Right cardiac atrium (tissue), 5 donors: ENCODE measurements around the gene LRTM2. TPM values are rescaled to one million over a fixed set of nuclear protein-coding genes. Genes with fewer than 3 reads are reported as not detected.

Experiments used
- ATAC-seq, 2 donors: fragments of 200-7000 bp; cut with Tn5 transposase; one replicate each; pipeline versions ENCODE4 v1.8.0 to v1.9.1; 2020; ENCODE audit warnings: moderate library complexity in 2 of 2, mild to moderate bottlenecking in 1 of 2
- DNase-seq, 3 donors: peaks; one replicate each; pipeline ENCODE4 v3.0.0-alpha.2; 2020
- H3K27ac ChIP-seq: one replicate; pipeline ENCODE4 v1.5.1; 2013; ENCODE audit warnings: mild to moderate bottlenecking, low read length, control low read depth, moderate library complexity
- H3K27me3 ChIP-seq: one replicate; pipeline ENCODE4 v1.6.1; 2013; ENCODE audit not compliant: control insufficient read depth, insufficient read depth
- H3K4me1 ChIP-seq: one replicate; pipeline ENCODE4 v1.6.1; 2013; ENCODE audit warnings: low read length; ENCODE audit not compliant: control insufficient read depth, insufficient read depth
- H3K4me3 ChIP-seq: one replicate; pipeline ENCODE4 v1.5.1; 2013; ENCODE audit warnings: low read length, control low read depth
- H3K9me3 ChIP-seq: one replicate; pipeline ENCODE4 v1.6.1; 2013; ENCODE audit warnings: low read length; ENCODE audit not compliant: control insufficient read depth
- WGBS: extraction: QIAGEN DNeasy Blood & Tissue Kit; methylation state at CpG from one replicate; pipeline ENCODE4 v1.1.7; 2013; 5-methylcytosine and 5-hydroxymethylcytosine counted together
- intact Hi-C, 4 donors: fragments of 100-400 bp; cut with DNase I; formaldehyde crosslinking; loops; one replicate each; pipeline versions ENCODE4 v1.11.0 to v1.14.0; 2022 to 2023
- polyA plus RNA-seq: library from polyadenylated mRNA; stranded (reverse); fragments of 200-250 nt; gene quantifications from one replicate; pipeline ENCODE4 v1.2.3, GENCODE V29; 2013
- total RNA-seq, 4 donors: library from RNA; stranded (reverse); fragmentation: NEBNext Ultra II Directional; extraction: Animal tissue kit (Norgen Biotek cat#: 25700); gene quantifications; one replicate each; pipeline ENCODE4 v1.2.1, GENCODE V29; 2021
- donor health status: healthy with polysubstance abuse.
- donor health status: DM: no; HTN: yes; CAD: no.
- donor health status: DM: no; HTN: no; CAD: no.
- donor health status: DM: no; HTN: yes; CAD: no; lungs with severe emphysema.
- donor health status: DM: yes; HTN: yes; CAD: no.

Gene LRTM2
- total and polyA plus RNA-seq, 5 donors: not detected

- H3K27ac ChIP-seq: no peak overlapping the region
- 76% methylated on average over 8 of the region's 8 CpGs for WGBS
- H3K4me3 ChIP-seq: no peak overlapping the region
- intact Hi-C loops: no loop called here
- H3K9me3 ChIP-seq: no peaks in the 10 kb centered on the region
- ATAC-seq (no peak), DNase-seq (no peak)
- H3K27me3 ChIP-seq: no peaks in the 10 kb centered on the region
- no peaks in the 10 kb centered on the region for H3K4me1 ChIP-seq
Observed at GRCh38 chr12:1882405-1882804, 62.0 kb downstream of the LRTM2 start.

DNA sequence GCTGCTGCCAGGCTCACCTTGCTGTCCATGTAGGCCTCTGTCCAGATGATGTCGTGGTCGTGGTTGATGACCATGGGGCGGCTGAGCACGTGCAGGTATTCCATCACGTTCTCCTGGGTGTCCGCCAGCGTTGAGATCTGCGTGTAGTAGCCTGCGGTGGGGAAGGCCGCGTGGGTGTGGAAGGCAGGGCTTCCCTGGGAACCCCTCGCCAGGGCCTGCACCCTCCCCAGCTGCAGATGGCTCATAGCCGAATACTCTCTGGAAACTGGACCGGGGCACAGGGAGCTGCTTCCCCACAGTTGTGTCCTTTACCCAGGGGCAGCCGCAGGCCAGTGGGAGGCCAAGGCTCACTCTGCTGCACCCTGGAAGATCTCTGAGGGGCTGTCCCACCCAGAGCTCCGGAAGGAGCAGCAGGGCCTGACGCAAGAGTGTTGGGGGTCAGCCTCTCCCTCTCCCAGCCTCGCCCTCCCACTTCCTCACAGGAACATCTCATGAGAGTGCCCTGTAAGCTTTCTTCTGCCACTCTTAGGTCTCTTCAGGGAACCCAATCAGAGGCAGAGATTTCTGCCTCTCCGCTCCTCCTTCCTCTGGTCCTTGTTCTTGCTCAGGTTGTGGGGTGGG, 62.6 kb downstream of the LRTM2 start:
- Histone ChIP-seq H3K4me1 (no peaks in the 10 kb centered on the region), H3K27ac (no peak overlapping the region), H3K9me3 (no peaks in the 10 kb centered on the region), H3K27me3 (no peaks in the 10 kb centered on the region), H3K4me3 (no peak overlapping the region)
- ATAC-seq (no peak), DNase-seq (peak in 1 of 3 donors; percentile 33)
- intact Hi-C loops: no loop called here
- 87% methylated on average over 19 of the region's 19 CpGs for WGBS

GRCh38 chr12:1883513-1883912, 63.1 kb downstream of the LRTM2 start:
- intact Hi-C loops: no loop called here
- ATAC-seq (no peak), DNase-seq (no peak)
- Histone ChIP-seq H3K9me3 (no peaks in the 10 kb centered on the region), H3K4me1 (no peaks in the 10 kb centered on the region), H3K4me3 (no peak overlapping the region), H3K27me3 (no peaks in the 10 kb centered on the region), H3K27ac (no peak overlapping the region)
- WGBS: 80% methylated on average over 8 of the region's 8 CpGs

DNA sequence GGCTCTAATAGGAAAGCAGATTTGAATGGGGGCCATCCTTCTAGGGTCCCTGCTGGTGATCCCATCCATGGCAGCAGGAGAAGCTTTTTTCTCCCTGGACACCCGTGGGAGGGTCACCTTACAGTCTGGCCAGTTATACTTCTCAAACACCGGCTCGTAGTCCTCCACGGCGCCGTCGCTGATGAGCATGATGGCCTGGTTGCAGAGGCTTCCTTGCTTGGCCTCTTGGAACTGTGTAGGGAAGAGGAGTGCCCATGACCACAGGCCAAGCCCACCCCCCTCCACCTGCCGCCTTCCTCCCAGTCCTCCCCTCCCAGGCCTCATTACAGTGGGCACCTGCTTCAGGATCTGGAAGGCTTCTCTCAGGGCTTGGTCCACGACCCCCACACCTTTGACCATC, 64.3 kb downstream of the LRTM2 start:
- 90% methylated on average over 9 of the region's 9 CpGs for WGBS
- DNase-seq (no peak), ATAC-seq (no peak)
- intact Hi-C loops: no loop called here
- Histone ChIP-seq H3K4me3 (no peak overlapping the region), H3K27me3 (no peaks in the 10 kb centered on the region), H3K27ac (no peak overlapping the region), H3K4me1 (no peaks in the 10 kb centered on the region), H3K9me3 (no peaks in the 10 kb centered on the region)

- Histone ChIP-seq H3K27ac (no peak overlapping the region), H3K4me3 (no peak overlapping the region), H3K27me3 (no peaks in the 10 kb centered on the region), H3K9me3 (no peaks in the 10 kb centered on the region), H3K4me1 (no peaks in the 10 kb centered on the region)
- 95% methylated on average over 5 of the region's 5 CpGs for WGBS
- intact Hi-C loops: no loop called here
- ATAC-seq (no peak), DNase-seq (no peak)
Observed at GRCh38 chr12:1885082-1885596, 64.8 kb downstream of the LRTM2 start.

GRCh38 chr12:1885599-1886245, 65.4 kb downstream of the LRTM2 start:
- no peaks in the 10 kb centered on the region for H3K27me3 ChIP-seq
- DNase-seq (no peak), ATAC-seq (no peak)
- WGBS: 81% methylated on average over 13 of the region's 13 CpGs
- no peaks in the 10 kb centered on the region for H3K4me1 ChIP-seq
- no peak overlapping the region for H3K4me3 ChIP-seq
- H3K27ac ChIP-seq: no peak overlapping the region
- no peaks in the 10 kb centered on the region for H3K9me3 ChIP-seq
- intact Hi-C loops: no loop called here

Other genes with a start within 250 kb of the LRTM2 start
- gene FBXL14, start 226.0 kb upstream of the LRTM2 start, total RNA-seq: 1 to 10 TPM; 6.5 to 8.3 (median 8.0) TPM
- gene FBXL14, start 226.0 kb upstream of the LRTM2 start, polyA plus RNA-seq: 4.7 TPM
- 1 to 10 TPM; 1.7 to 3.6 (median 2.6) TPM for gene WNT5B, start 191.3 kb upstream of the LRTM2 start, total RNA-seq
- gene WNT5B, start 191.3 kb upstream of the LRTM2 start, polyA plus RNA-seq: 1.7 TPM
- gene ADIPOR2, start 129.5 kb upstream of the LRTM2 start, total RNA-seq: 10 to 100 TPM; 36.4 to 52.0 (median 42.8) TPM
- gene ADIPOR2, start 129.5 kb upstream of the LRTM2 start, polyA plus RNA-seq: 28.1 TPM
- gene CACNA2D4, start 98.1 kb downstream of the LRTM2 start, total RNA-seq: 1 to 10 TPM; 1.0 to 3.0 (median 1.9) TPM
- 1.2 TPM for gene CACNA2D4, start 98.1 kb downstream of the LRTM2 start, polyA plus RNA-seq
- gene DCP1B, start 183.9 kb downstream of the LRTM2 start, total RNA-seq: 1 to 10 TPM; 3.5 to 4.8 (median 3.6) TPM
- gene DCP1B, start 183.9 kb downstream of the LRTM2 start, polyA plus RNA-seq: 3.4 TPM
- gene CACNA1C, start 232.4 kb downstream of the LRTM2 start, total RNA-seq: 100 to 1,000 TPM; 111 to 163 (median 124) TPM
- gene CACNA1C, start 232.4 kb downstream of the LRTM2 start, polyA plus RNA-seq: 34.6 TPM